ENCODE results near the gene TCF20. TPM values are rescaled to one million over a fixed set of nuclear protein-coding genes. Genes with fewer than 3 reads are reported as not detected.
A peak's percentile ranks its signal among the peaks of the same experiment; 100 is the strongest.

The TCF20 gene
- total and polyA plus RNA-seq, 2 donors (not counting 1 experiment from before 2014, with no cell fraction given) = 16.4 to 81.3 TPM

DNA sequence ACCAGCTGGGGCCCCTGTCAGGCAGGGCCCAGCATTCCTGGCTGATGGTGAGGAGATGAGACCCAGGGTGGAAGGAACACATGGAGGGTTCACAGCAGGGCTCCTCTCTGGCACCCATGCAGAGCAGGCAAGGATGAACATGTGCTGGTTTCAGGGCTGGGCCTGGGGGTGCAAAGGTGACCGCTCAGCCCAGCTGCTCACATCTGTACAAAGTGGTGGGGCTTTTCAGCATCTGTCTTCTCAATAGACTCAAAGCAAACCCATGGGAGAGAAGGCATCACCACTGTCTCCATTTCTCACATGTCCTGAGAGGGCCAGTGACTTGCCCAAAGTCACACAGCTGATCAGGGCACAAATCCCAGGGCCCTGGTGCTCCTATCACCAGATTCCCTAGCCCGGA, 27.3 kb upstream of the TCF20 start:
- Mint-ChIP-seq H3K4me3 (peak overlapping the region; percentile 10), H3K9me3 (ENCODE audit: insufficient read depth) (no peaks in the 10 kb centered on the region), H3K27me3 (peaks cover 3% of the 10 kb centered on the region), H3K4me1 (peaks cover 66% of the 10 kb centered on the region), H3K27ac (peak overlapping the region; percentile 56)
- no peak overlapping the region for H2AFZ ChIP-seq (ENCODE audit: insufficient read depth, low read depth, low read length, poor library complexity, severe bottlenecking)
- 100% methylated on average over 2 of the region's 2 CpGs for whole genome bisulfite sequencing (ENCODE audit: insufficient coverage)
- H3K9me3 ChIP-seq (ENCODE audit: control extremely low read depth in 1 of 3, control insufficient read depth in 2 of 3, insufficient read depth in 1 of 3, low read length in 2 of 3) = no peaks in the 10 kb centered on the region
- no peak overlapping the region for H3K4me3 ChIP-seq (ENCODE audit: control extremely low read depth in 1 of 5, extremely low read depth in 1 of 5, insufficient read depth in 1 of 5, low read depth in 2 of 5, low read length in 4 of 5)
- ATAC-seq (ENCODE audit: low read depth) = no peak
- no peaks in the 10 kb centered on the region for H3K27me3 ChIP-seq (replicated peaks in 1 of 4; ENCODE audit: control extremely low read depth in 1 of 4, control insufficient read depth in 3 of 4, insufficient read depth in 4 of 4, low read length in 3 of 4)
- DNase-seq = no peak
- H3K4me1 ChIP-seq (ENCODE audit: control insufficient read depth in 2 of 2, insufficient read depth in 2 of 2, low read length in 2 of 2) = peaks cover 62 to 86% of the 10 kb centered on the region in 2 donors
- no peak overlapping the region for H3K27ac ChIP-seq (ENCODE audit: low read length in 2 of 2)
- ChIA-PET CTCF (interaction anchor here (1.3 to 2.3 kb wide), 3 partner anchors 15 to 145 kb away, joined by 3 to 9 read pairs (median 8); no protein-coding TSS in a partner anchor), POLR2A (no interaction called here)
- TF ChIP-seq, protein P1, sequence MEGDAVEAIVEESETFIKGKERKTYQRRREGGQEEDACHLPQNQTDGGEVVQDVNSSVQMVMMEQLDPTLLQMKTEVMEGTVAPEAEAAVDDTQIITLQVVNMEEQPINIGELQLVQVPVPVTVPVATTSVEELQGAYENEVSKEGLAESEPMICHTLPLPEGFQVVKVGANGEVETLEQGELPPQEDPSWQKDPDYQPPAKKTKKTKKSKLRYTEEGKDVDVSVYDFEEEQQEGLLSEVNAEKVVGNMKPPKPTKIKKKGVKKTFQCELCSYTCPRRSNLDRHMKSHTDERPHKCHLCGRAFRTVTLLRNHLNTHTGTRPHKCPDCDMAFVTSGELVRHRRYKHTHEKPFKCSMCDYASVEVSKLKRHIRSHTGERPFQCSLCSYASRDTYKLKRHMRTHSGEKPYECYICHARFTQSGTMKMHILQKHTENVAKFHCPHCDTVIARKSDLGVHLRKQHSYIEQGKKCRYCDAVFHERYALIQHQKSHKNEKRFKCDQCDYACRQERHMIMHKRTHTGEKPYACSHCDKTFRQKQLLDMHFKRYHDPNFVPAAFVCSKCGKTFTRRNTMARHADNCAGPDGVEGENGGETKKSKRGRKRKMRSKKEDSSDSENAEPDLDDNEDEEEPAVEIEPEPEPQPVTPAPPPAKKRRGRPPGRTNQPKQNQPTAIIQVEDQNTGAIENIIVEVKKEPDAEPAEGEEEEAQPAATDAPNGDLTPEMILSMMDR (IDR thresholded peaks at IDR 0.05) = no peak
- no peak for TF ChIP-seq EZH2 (IDR thresholded peaks at IDR 0.05; ENCODE audit: borderline replicate concordance, insufficient read depth, low read depth, low read length, poor library complexity, severe bottlenecking)
- intact Hi-C loops (cut with micrococcal nuclease) = no loop called here
- H4K20me1 ChIP-seq (ENCODE audit: control insufficient read depth, insufficient read depth, low read length, poor library complexity, severe bottlenecking) = no peaks in the 10 kb centered on the region
- H3K4me2 ChIP-seq (replicated peaks; ENCODE audit: low read depth, low read length, poor library complexity, severe bottlenecking) = no peak overlapping the region
- H3K9ac ChIP-seq (ENCODE audit: low read length) = no peak overlapping the region
- H3K36me3 ChIP-seq (replicated peaks in 1 of 2; ENCODE audit: control extremely low read depth in 1 of 2, control insufficient read depth in 1 of 2, extremely low read depth in 1 of 2, insufficient read depth in 2 of 2, low read length in 1 of 2) = no peaks in the 10 kb centered on the region
- H3K79me2 ChIP-seq (ENCODE audit: control insufficient read depth, insufficient read depth, low read length) = no peaks in the 10 kb centered on the region

DNA sequence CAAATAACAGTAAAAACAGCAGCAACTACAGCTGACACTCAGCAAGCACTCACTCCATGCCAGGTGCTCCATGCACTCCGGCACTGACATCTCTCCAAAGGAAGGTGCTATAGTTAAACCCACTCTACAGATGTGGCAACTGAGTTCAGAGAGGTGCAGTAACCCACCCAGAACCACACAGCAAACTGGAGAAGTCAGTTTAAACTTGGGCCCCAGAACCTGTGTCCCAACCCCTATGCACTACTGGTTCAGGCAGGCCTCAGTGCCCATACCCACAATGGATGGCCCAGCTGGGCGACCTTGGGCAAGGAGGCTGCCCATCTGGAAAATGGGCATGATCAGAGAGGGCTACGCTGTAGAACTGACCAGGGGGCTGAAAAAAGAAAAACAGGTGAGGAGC, 26.4 kb upstream of the TCF20 start:
- TF ChIP-seq EZH2 (IDR thresholded peaks at IDR 0.05; ENCODE audit: borderline replicate concordance, insufficient read depth, low read depth, low read length, poor library complexity, severe bottlenecking) = no peak
- TF ChIP-seq, protein P1 (IDR thresholded peaks at IDR 0.05) = no peak
- intact Hi-C loops (cut with micrococcal nuclease) = no loop called here

More for the DNA sequence above, 26.4 kb upstream of the TCF20 start:
- Mint-ChIP-seq H3K4me1 (peaks cover 66% of the 10 kb centered on the region), H3K27ac (no peak overlapping the region), H3K27me3 (peaks cover 3% of the 10 kb centered on the region), H3K4me3 (no peak overlapping the region), H3K9me3 (ENCODE audit: insufficient read depth) (no peaks in the 10 kb centered on the region)
- Histone ChIP-seq H3K27me3 (replicated peaks in 1 of 4; ENCODE audit: control extremely low read depth in 1 of 4, control insufficient read depth in 3 of 4, insufficient read depth in 4 of 4, low read length in 3 of 4) (no peaks in the 10 kb centered on the region), H3K4me3 (ENCODE audit: control extremely low read depth in 1 of 5, extremely low read depth in 1 of 5, insufficient read depth in 1 of 5, low read depth in 2 of 5, low read length in 4 of 5) (no peak overlapping the region), H3K9me3 (ENCODE audit: control extremely low read depth in 1 of 3, control insufficient read depth in 2 of 3, insufficient read depth in 1 of 3, low read length in 2 of 3) (no peaks in the 10 kb centered on the region), H3K27ac (ENCODE audit: low read length in 2 of 2) (no peak overlapping the region), H3K79me2 (ENCODE audit: control insufficient read depth, insufficient read depth, low read length) (no peaks in the 10 kb centered on the region), H4K20me1 (ENCODE audit: control insufficient read depth, insufficient read depth, low read length, poor library complexity, severe bottlenecking) (no peaks in the 10 kb centered on the region), H3K9ac (ENCODE audit: low read length) (no peak overlapping the region), H2AFZ (ENCODE audit: insufficient read depth, low read depth, low read length, poor library complexity, severe bottlenecking) (no peak overlapping the region), H3K4me2 (replicated peaks; ENCODE audit: low read depth, low read length, poor library complexity, severe bottlenecking) (peak overlapping the region; percentile 39), H3K36me3 (replicated peaks in 1 of 2; ENCODE audit: control extremely low read depth in 1 of 2, control insufficient read depth in 1 of 2, extremely low read depth in 1 of 2, insufficient read depth in 2 of 2, low read length in 1 of 2) (no peaks in the 10 kb centered on the region), H3K4me1 (ENCODE audit: control insufficient read depth in 2 of 2, insufficient read depth in 2 of 2, low read length in 2 of 2) (peaks cover 62 to 81% of the 10 kb centered on the region in 2 donors)
- ChIA-PET CTCF (interaction anchor here (0.6 to 2.3 kb wide), 7 partner anchors 9 to 146 kb away, joined by 3 to 9 read pairs (median 3); no protein-coding TSS in a partner anchor), POLR2A (interaction anchor here (0.6 kb wide), 1 partner anchor 213 kb away, joined by 5 read pairs; no protein-coding TSS in a partner anchor)
- no peak for ATAC-seq (ENCODE audit: low read depth)
- 85% methylated on average over 3 of the region's 3 CpGs for WGBS (ENCODE audit: insufficient coverage)
- DNase-seq = no peak

All from B cell (primary cell).